ENCODE data around the gene ABCC11.

GRCh38 chr16:48137822-48138221, 109.5 kb downstream of the ABCC11 start:
- TF ChIP-seq POLR2A (IDR thresholded peaks at IDR 0.05) (no peak), EP300 (IDR thresholded peaks at IDR 0.05) (no peak)
